Choroid plexus epithelial cell (primary cell): ENCODE results near the gene SGPL1.

Experiments used
- DNase-seq: peaks from one replicate; pipeline ENCODE4 v3.0.0-alpha.2; 2010; ENCODE audit warnings: low read depth
- H3K4me3 ChIP-seq: 2 replicates; pipeline ENCODE4 v1.5.1; 2011; ENCODE audit warnings: low read depth, mild to moderate bottlenecking, control low read depth, low read length, moderate library complexity
- CTCF ChIP-seq: conservative IDR thresholded peaks from 2 replicates; pipeline ENCODE4 v1.5.1; 2011; ENCODE audit warnings: low read depth, mild to moderate bottlenecking, control low read depth, inconsistent platforms, low read length, moderate library complexity

Gene SGPL1

GRCh38 chr10:70782086-70782745, 33.5 kb upstream of the SGPL1 start:
- no peak for TF ChIP-seq CTCF
- H3K4me3 ChIP-seq: no peak overlapping the region
- no peak for DNase-seq

- no peak for TF ChIP-seq CTCF
- H3K4me3 ChIP-seq: no peak overlapping the region
- no peak for DNase-seq
Observed at GRCh38 chr10:70782746-70783680, 32.7 kb upstream of the SGPL1 start.

DNA sequence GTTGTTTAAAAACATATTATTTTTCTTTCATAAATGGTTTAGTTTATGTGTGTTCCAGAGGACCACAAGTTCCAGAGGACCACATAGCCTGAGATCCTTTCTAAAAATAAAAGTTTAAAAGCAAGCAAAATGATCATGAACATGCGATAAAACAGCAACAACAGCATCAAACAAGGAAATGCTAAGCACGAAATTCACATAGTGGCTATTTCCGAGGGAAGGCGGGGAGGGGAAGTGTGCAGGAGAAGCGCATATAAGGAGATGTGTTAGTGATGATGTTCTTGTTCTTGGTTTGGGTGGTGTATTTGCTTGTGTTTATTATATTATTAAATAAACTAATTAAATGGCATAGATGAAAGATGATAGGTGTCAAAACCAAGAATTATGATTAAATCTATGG, 31.7 kb upstream of the SGPL1 start:
- TF ChIP-seq CTCF: no peak
- no peak overlapping the region for H3K4me3 ChIP-seq
- no peak for DNase-seq

DNA sequence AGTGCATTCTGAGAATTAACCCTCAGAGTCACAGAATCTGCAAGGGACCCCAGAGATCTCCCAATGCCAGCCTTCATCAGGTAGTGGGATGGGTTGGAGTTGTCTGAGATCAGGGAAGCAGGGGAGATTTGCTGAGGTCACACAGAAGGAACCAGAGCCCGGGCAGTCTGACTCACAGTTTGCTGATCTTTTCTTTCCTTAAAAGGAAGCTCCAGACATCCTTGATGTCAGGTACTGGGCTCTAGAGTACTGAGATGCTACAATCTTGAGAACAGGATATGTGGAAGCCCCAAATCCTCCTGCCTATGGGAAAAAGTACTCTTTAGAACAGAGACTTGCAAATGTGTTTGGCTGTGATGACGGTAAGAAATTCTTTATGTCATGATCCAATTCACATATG, 31.3 kb upstream of the SGPL1 start:
- no peak overlapping the region for H3K4me3 ChIP-seq
- DNase-seq: peak; percentile 30
- TF ChIP-seq CTCF: no peak

DNA sequence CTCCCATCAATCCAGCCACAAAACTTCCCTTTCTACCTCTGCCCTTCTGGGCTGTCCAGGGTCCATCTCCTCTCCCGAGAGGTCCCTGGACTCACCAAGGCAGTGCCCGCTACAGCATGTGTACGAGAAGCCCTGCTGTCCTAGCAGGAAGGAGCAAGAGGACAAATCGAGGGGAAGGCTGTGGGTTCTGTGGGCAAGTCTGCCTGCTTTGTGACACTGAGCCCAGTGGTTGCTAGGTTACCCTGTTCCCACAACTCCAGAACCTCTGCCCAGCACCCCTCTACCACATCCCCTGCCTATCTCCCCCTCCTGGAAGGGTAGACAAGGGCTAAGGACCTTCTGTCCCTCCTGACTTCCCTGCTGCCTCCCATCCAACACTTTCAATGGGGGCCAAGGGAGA, 30.6 kb upstream of the SGPL1 start, which contains the start of gene TBATA:
Gene TBATA (minus strand): TSS at position 188 of the 400 bp plus-strand sequence. CDS start 1,998 bp downstream, outside the sequence.
- H3K4me3 ChIP-seq: no peak within 1 kb of the TSS
- DNase-seq: no peak
- TF ChIP-seq CTCF: no peak

DNA sequence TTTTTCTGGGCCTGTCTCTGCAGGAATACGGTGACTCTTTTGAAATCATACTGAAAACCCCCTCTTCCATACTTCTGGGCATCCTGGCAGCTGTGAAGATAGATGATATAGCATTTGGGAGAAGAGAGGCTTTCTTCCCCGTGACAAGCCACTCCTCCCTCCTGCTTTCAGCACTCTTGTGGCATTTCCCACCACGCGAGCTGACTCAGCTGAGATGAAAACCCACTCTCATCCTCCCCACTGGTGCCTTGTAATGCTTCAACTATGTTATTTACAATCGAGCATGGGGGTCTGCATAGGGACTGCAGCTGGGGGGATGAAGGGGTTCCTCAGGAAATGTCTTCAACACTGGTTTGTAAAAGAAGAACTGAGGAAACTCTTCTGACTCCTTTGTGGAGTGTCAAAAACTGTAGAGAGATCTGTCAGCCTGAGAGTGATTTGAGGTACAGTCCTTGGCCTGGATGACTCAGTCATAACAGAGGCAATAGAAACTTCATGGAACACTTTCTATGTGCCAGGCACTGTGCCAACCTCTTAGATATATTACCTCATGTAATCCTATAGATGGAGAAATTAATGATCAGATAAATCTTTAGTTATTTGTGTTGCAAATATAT, 28.8 kb upstream of the SGPL1 start:
- H3K4me3 ChIP-seq: no peak overlapping the region
- DNase-seq: peak; percentile 72
- no peak for TF ChIP-seq CTCF
